ENCODE data around the gene ZCCHC7.

DNA sequence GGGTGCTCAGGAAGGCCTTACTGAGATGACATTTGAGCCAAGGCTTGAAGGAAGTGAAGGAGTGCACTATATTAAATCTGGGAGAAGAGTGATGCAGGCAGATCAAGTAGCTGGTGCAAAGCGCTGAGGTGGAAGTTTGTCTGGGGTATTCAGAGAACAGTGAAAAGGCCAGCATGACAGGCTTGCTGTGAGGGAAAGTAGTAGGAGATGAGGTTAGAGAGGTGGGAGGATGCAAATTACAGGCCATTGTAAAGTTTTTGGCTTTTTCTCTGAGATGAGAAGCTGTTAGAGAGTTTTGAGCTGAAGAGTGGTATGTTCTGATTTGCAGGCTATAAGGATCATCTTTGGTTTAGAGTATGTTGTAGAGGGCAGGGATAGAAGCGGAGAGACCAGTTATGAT lies 221.3 kb downstream of the ZCCHC7 start:
- TF ChIP-seq, protein P1, sequence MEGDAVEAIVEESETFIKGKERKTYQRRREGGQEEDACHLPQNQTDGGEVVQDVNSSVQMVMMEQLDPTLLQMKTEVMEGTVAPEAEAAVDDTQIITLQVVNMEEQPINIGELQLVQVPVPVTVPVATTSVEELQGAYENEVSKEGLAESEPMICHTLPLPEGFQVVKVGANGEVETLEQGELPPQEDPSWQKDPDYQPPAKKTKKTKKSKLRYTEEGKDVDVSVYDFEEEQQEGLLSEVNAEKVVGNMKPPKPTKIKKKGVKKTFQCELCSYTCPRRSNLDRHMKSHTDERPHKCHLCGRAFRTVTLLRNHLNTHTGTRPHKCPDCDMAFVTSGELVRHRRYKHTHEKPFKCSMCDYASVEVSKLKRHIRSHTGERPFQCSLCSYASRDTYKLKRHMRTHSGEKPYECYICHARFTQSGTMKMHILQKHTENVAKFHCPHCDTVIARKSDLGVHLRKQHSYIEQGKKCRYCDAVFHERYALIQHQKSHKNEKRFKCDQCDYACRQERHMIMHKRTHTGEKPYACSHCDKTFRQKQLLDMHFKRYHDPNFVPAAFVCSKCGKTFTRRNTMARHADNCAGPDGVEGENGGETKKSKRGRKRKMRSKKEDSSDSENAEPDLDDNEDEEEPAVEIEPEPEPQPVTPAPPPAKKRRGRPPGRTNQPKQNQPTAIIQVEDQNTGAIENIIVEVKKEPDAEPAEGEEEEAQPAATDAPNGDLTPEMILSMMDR (IDR thresholded peaks at IDR 0.05; ENCODE audit: insufficient read depth, low read length): no peak
- TF ChIP-seq POLR2AphosphoS5 (IDR thresholded peaks at IDR 0.05; ENCODE audit: low read depth) (no peak), GABPA (IDR thresholded peaks at IDR 0.05; ENCODE audit: low read depth) (no peak)
- TF ChIP-seq, protein P2, sequence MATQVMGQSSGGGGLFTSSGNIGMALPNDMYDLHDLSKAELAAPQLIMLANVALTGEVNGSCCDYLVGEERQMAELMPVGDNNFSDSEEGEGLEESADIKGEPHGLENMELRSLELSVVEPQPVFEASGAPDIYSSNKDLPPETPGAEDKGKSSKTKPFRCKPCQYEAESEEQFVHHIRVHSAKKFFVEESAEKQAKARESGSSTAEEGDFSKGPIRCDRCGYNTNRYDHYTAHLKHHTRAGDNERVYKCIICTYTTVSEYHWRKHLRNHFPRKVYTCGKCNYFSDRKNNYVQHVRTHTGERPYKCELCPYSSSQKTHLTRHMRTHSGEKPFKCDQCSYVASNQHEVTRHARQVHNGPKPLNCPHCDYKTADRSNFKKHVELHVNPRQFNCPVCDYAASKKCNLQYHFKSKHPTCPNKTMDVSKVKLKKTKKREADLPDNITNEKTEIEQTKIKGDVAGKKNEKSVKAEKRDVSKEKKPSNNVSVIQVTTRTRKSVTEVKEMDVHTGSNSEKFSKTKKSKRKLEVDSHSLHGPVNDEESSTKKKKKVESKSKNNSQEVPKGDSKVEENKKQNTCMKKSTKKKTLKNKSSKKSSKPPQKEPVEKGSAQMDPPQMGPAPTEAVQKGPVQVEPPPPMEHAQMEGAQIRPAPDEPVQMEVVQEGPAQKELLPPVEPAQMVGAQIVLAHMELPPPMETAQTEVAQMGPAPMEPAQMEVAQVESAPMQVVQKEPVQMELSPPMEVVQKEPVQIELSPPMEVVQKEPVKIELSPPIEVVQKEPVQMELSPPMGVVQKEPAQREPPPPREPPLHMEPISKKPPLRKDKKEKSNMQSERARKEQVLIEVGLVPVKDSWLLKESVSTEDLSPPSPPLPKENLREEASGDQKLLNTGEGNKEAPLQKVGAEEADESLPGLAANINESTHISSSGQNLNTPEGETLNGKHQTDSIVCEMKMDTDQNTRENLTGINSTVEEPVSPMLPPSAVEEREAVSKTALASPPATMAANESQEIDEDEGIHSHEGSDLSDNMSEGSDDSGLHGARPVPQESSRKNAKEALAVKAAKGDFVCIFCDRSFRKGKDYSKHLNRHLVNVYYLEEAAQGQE (IDR thresholded peaks at IDR 0.05; ENCODE audit: insufficient replicate concordance, low read depth): no peak

All from HL-60 (cell line).